Tibial artery (tissue), 4 donors: ENCODE results near the gene NINJ1.
A peak's percentile ranks its signal among the peaks of the same experiment; 100 is the strongest.

Experiments
- DNase-seq, 2 donors: peaks; one replicate each; pipeline ENCODE4 v3.0.0-alpha.2; 2019
- H3K27ac ChIP-seq, 2 donors: fragments of 200-600 bp; sonication (generic) in 1 of 2; 1 replicate in 1 of 2; 2 replicates in 1 of 2; pipeline ENCODE4 v1.5.1; 2018 to 2019; ENCODE audit warnings: mild to moderate bottlenecking in 1 of 2
- H3K27me3 ChIP-seq, 2 donors: fragments of 200-600 bp; sonication (generic) in 1 of 2; one replicate each; pipeline versions ENCODE4 v1.5.1 to v1.6.0; 2016 to 2019
- H3K36me3 ChIP-seq, 3 donors: fragments of 200-600 bp; sonication (generic) in 2 of 3; one replicate each; pipeline ENCODE4 v1.5.1; 2016 to 2019; ENCODE audit warnings: mild to moderate bottlenecking in 2 of 3
- H3K4me1 ChIP-seq, 4 donors: fragments of 200-600 bp; sonication (generic) in 2 of 4; 1 replicate in 3 of 4; 2 replicates in 1 of 4; pipeline ENCODE4 v1.5.1; 2016 to 2019
- H3K4me3 ChIP-seq, 2 donors: fragments of 200-600 bp; sonication (generic) in 1 of 2; 1 replicate in 1 of 2; 2 replicates in 1 of 2; pipeline ENCODE4 v1.5.1; 2018 to 2019; ENCODE audit warnings: mild to moderate bottlenecking in 2 of 2
- H3K9me3 ChIP-seq, 3 donors: fragments of 200-600 bp; sonication (generic) in 1 of 3; one replicate each; pipeline ENCODE4 v1.5.1; 2016 to 2019
- intact Hi-C: fragments of 100-400 bp; cut with DNase I; formaldehyde crosslinking; loops from one replicate; pipeline ENCODE4 v1.15.0; 2023; ENCODE audit warnings: low total_unique reads
- TF ChIP-seq, protein P1 (sequence below), 2 experiments: fragments of 200-600 bp in 1 of 2; fragments of 450-650 bp in 1 of 2; IDR thresholded peaks; one replicate each; pipeline ENCODE4 v1.5.1; 2017 to 2019; ENCODE audit warnings: antibody characterized with exemption in 2 of 2, mild to moderate bottlenecking in 1 of 2, moderate library complexity in 1 of 2

Gene NINJ1

GRCh38 chr9:93088656-93089015 lies 45.4 kb downstream of the NINJ1 start:
- Histone ChIP-seq H3K27me3 (no peaks in the 10 kb centered on the region), H3K27ac (no peak overlapping the region), H3K4me3 (no peak overlapping the region), H3K36me3 (peaks cover 0 to 9% (median 3%) of the 10 kb centered on the region in 3 donors), H3K4me1 (peaks cover 0 to 5% (median 2%) of the 10 kb centered on the region in 4 donors), H3K9me3 (peaks cover 8 to 14% (median 13%) of the 10 kb centered on the region in 3 donors)
- TF ChIP-seq, protein P1, sequence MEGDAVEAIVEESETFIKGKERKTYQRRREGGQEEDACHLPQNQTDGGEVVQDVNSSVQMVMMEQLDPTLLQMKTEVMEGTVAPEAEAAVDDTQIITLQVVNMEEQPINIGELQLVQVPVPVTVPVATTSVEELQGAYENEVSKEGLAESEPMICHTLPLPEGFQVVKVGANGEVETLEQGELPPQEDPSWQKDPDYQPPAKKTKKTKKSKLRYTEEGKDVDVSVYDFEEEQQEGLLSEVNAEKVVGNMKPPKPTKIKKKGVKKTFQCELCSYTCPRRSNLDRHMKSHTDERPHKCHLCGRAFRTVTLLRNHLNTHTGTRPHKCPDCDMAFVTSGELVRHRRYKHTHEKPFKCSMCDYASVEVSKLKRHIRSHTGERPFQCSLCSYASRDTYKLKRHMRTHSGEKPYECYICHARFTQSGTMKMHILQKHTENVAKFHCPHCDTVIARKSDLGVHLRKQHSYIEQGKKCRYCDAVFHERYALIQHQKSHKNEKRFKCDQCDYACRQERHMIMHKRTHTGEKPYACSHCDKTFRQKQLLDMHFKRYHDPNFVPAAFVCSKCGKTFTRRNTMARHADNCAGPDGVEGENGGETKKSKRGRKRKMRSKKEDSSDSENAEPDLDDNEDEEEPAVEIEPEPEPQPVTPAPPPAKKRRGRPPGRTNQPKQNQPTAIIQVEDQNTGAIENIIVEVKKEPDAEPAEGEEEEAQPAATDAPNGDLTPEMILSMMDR (IDR thresholded peaks at IDR 0.05) = no peak
- peak in 1 of 2 donors; percentile 11 for DNase-seq
- intact Hi-C loops = no loop called here

DNA sequence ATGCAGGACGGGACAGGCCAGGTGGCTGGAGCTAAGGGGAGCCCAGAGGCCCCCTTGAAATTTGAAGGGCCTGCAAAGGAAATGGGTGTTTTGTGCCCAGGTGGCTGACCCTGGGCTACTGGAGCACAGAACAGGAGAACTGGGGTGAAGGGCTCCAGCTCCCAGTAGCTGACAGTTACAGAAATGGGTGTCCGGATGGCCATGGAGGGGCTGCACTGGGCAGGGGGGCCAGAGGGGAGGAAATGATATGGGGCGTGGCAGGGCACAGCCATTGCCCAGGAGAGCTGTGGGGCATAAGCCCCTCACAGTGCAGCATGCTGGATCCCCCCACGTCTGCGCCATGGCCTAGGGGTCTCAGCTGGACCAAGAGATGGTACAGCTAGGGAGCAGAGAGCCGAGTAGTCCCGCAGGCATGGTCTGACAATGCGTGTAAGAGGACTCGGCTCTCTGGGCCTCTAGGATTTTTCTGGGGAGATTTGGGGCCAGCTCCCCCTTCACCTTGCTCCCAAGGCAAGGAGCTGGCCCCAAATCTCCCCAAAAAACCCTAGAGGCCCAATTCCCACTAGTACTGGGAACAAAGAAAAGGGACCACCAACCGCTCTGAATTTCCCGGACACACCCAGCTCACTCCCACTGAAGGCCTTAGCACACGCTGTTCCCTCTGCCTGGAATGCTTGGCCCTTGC lies 45.9 kb downstream of the NINJ1 start:
- TF ChIP-seq, protein P1 (IDR thresholded peaks at IDR 0.05) = no peak
- Histone ChIP-seq H3K4me3 (no peak overlapping the region), H3K4me1 (peaks cover 0 to under 1% (median 0%) of the 10 kb centered on the region in 4 donors), H3K9me3 (peaks cover 8 to 14% (median 13%) of the 10 kb centered on the region in 3 donors), H3K27ac (no peak overlapping the region), H3K27me3 (no peaks in the 10 kb centered on the region), H3K36me3 (peaks cover 0 to 9% (median 3%) of the 10 kb centered on the region in 3 donors)
- intact Hi-C loops = no loop called here
- DNase-seq = peak in 1 of 2 donors; percentile 51

GRCh38 chr9:93086447-93087224 lies 47.4 kb downstream of the NINJ1 start:
- H3K4me3 ChIP-seq = no peak overlapping the region
- H3K4me1 ChIP-seq = no peaks in the 10 kb centered on the region
- no peaks in the 10 kb centered on the region for H3K27me3 ChIP-seq
- peaks cover 8 to 10% (median 8%) of the 10 kb centered on the region in 3 donors for H3K9me3 ChIP-seq
- intact Hi-C loops = no loop called here
- DNase-seq = peak in 1 of 2 donors; percentile 0
- H3K36me3 ChIP-seq = peaks cover 0 to 9% (median 3%) of the 10 kb centered on the region in 3 donors
- H3K27ac ChIP-seq = no peak overlapping the region
- TF ChIP-seq, protein P1 (IDR thresholded peaks at IDR 0.05) = no peak

- intact Hi-C loops = no loop called here
- DNase-seq = peak in 1 of 2 donors; percentile 27
- Histone ChIP-seq H3K9me3 (peaks cover 0 to under 1% (median under 1%) of the 10 kb centered on the region in 3 donors), H3K4me3 (no peak overlapping the region), H3K36me3 (peaks cover 0 to 9% (median 3%) of the 10 kb centered on the region in 3 donors), H3K27me3 (no peaks in the 10 kb centered on the region), H3K4me1 (no peaks in the 10 kb centered on the region), H3K27ac (no peak overlapping the region)
- TF ChIP-seq, protein P1 (IDR thresholded peaks at IDR 0.05) = no peak
Measured at GRCh38 chr9:93085676-93086075, 48.4 kb downstream of the NINJ1 start.

GRCh38 chr9:93084471-93084881 lies 49.6 kb downstream of the NINJ1 start:
- H3K27ac ChIP-seq = no peak overlapping the region
- peaks cover 0 to 9% (median 3%) of the 10 kb centered on the region in 3 donors for H3K36me3 ChIP-seq
- no peaks in the 10 kb centered on the region for H3K9me3 ChIP-seq
- DNase-seq = peak; percentile 11 to 48
- TF ChIP-seq, protein P1 (IDR thresholded peaks at IDR 0.05) = no peak
- intact Hi-C loops = no loop called here
- no peaks in the 10 kb centered on the region for H3K4me1 ChIP-seq
- no peaks in the 10 kb centered on the region for H3K27me3 ChIP-seq
- no peak overlapping the region for H3K4me3 ChIP-seq
